Cardiac muscle cell (in vitro differentiated cells and primary cell): ENCODE results near the gene PIK3R2. TPM values are rescaled to one million over a fixed set of nuclear protein-coding genes. Genes with fewer than 3 reads are reported as not detected.
A peak's percentile ranks its signal among the peaks of the same experiment; 100 is the strongest.
"Not testable (repeated sequence)": the region's sequence is repeated elsewhere in the genome, so short reads cannot be mapped to it uniquely, and the experiment has no call there.

Source experiments
- DNase-seq, 2 donors: peaks; one replicate each; pipeline versions ENCODE4 v3.0.0 to v3.0.0-alpha.2; 2010 to 2017; ENCODE audit warnings: low read depth in 1 of 2, low spot score in 1 of 2
- H3K27ac ChIP-seq: fragments of 200-600 bp; sonication (generic); 2 replicates; pipeline ENCODE4 v1.5.1; 2016
- H3K27me3 ChIP-seq: fragments of 200-600 bp; sonication (generic); 2 replicates; pipeline ENCODE4 v1.6.0; 2016; ENCODE audit warnings: control low read depth
- H3K36me3 ChIP-seq: fragments of 200-600 bp; sonication (generic); 2 replicates; pipeline ENCODE4 v1.5.1; 2016; ENCODE audit warnings: control low read depth
- H3K4me1 ChIP-seq: fragments of 200-600 bp; sonication (generic); 2 replicates; pipeline ENCODE4 v1.8.1; 2017; ENCODE audit warnings: low read depth, mild to moderate bottlenecking, mixed run types
- H3K4me3 ChIP-seq: fragments of 200-600 bp; sonication (generic); 2 replicates; pipeline ENCODE4 v1.5.1; 2016; ENCODE audit warnings: mild to moderate bottlenecking
- H3K9me3 ChIP-seq: fragments of 200-600 bp; sonication (generic); 2 replicates; pipeline ENCODE4 v1.5.1; 2017; ENCODE audit warnings: low read depth, mild to moderate bottlenecking, control low read depth
- CTCF ChIP-seq: IDR thresholded peaks from 2 replicates; pipeline ENCODE4 v1.5.1; 2012; ENCODE audit warnings: low read depth, mild to moderate bottlenecking, low read length
- polyA plus RNA-seq: library from polyadenylated mRNA; unstranded; fragments of >200 nt; fragmentation: Nextera tagmentation; extraction: Ambion mirVana; gene quantifications from 2 replicates; pipeline ENCODE4 v1.2.1, GENCODE V29; 2016
- total RNA-seq: library from RNA; depleted of rRNA; stranded (reverse); fragments of >200 nt; gene quantifications from 2 replicates; pipeline ENCODE4 v1.2.3, GENCODE V29; 2016

PIK3R2 gene
- total and polyA plus RNA-seq, 2 experiments from 2014 or later = 53.8 to 64.7 TPM

DNA sequence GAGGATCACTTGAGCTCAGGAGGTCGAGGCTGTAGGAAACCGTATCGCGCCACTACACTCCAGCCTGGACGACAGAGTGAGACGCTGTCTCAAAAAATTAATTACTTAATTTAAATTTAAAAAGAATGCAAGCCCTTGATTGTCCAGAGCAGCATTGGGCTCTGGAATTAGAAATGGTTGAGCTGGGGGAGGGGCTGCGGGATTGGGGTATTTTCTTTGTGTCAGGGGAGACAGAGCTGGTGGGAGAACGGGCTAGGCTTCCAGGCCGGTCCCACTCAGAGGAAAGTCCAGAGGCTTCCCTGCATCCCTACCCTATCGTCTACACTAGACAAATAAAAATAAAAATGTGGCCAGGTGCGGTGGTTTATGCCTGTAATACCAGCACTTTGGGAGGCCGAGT is 53.1 kb downstream of the PIK3R2 start:
- Histone ChIP-seq H3K36me3 (peaks cover 5% of the 10 kb centered on the region), H3K27me3 (no peaks in the 10 kb centered on the region), H3K27ac (peak overlapping the region; percentile 94), H3K9me3 (no peaks in the 10 kb centered on the region), H3K4me1 (peaks cover 10% of the 10 kb centered on the region), H3K4me3 (peak overlapping the region; percentile 56)
- no peak for TF ChIP-seq CTCF
- DNase-seq = no peak

DNA sequence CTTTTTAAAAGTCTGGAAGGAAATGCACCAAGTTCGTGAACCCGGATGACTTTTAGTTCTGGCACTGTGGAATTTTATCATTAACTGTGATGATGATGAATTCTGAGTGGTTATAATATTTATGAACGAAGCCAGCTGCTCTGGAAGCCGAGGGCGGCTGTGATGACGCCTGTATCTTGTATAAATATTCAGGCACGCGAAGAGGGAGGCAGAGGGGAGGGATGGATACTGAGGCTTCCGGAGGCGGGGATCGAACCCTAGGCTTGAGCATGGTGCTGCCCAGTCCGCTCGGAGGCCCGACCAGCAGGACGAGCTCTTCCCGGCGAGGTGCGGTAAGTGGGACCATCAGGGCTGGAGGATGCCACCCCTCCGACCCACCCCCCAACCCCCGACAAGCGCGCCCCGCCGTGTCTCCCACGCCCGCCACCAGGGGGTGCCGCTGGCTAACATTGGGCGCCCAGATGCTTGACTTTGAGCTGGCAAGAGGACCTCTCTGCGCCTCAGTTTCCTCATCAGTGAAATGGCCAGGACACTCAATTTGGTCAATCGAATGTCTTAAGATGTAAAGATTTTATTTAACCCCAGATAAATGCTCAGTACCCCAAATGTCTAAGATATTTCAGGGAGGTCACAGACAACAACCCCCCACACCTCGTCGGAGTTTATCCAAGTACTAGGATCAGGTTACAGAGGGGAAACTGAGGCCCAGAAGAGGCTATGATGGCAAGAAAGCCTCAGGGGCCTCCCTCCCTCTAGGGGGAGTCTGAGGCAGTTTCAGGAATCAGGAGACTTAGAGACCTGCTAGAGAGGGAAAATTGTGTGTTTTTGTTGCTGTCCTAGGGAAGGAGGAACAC is 55.4 kb downstream of the PIK3R2 start:
- no peaks in the 10 kb centered on the region for H3K36me3 ChIP-seq
- peak in 1 of 2 donors; percentile 87 for DNase-seq
- H3K27ac ChIP-seq = no peak overlapping the region
- no peaks in the 10 kb centered on the region for H3K9me3 ChIP-seq
- peaks cover 7% of the 10 kb centered on the region for H3K4me1 ChIP-seq
- TF ChIP-seq CTCF = peak; percentile 47
- no peak overlapping the region for H3K4me3 ChIP-seq
- H3K27me3 ChIP-seq = no peaks in the 10 kb centered on the region

- DNase-seq, H3K27ac ChIP-seq, H3K27me3 ChIP-seq, H3K4me1 ChIP-seq, H3K4me3 ChIP-seq, H3K9me3 ChIP-seq, H3K36me3 ChIP-seq: not testable (repeated sequence)
Measured at GRCh38 chr19:18209912-18210311, 56.9 kb downstream of the PIK3R2 start.

- Histone ChIP-seq H3K4me3 (no peak overlapping the region), H3K27ac (no peak overlapping the region), H3K4me1 (no peaks in the 10 kb centered on the region), H3K36me3 (no peaks in the 10 kb centered on the region), H3K9me3 (no peaks in the 10 kb centered on the region), H3K27me3 (no peaks in the 10 kb centered on the region)
- no peak for TF ChIP-seq CTCF
- DNase-seq = no peak
Measured at GRCh38 chr19:18211683-18212082, 58.7 kb downstream of the PIK3R2 start.

DNA sequence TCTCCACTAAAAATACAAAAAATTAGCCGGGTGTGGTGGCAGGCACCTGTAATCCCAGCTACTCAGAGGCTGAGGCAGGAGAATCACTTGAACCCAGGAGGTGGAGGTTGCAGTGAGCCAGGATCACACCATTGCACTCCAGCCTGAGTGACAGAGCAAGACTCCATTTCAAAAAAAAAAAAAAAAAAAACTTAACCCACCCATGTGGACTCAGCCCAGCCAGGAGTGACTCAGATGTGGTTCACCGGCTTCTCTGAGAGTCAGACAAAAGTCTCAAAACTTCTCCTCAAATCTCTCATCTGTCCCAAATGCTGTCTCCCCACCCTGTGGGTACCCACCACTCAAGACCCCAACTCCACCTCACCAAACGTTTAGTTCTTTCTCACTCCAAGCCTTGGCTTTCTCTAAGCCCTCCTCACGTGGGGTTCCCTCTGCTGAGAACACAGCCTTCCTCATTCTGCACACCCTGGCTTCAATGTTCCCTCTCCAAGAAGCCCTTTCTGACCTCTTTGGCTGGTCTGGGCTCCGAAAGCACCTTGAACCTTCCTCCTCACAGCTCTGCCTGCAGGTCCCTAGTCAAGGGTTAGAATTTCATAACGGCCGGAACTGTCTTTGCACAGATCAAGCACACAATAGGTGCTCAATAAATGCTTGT is 61.9 kb downstream of the PIK3R2 start:
- Histone ChIP-seq H3K27ac (no peak overlapping the region), H3K4me3 (no peak overlapping the region), H3K9me3 (no peaks in the 10 kb centered on the region), H3K36me3 (no peaks in the 10 kb centered on the region), H3K27me3 (no peaks in the 10 kb centered on the region), H3K4me1 (no peaks in the 10 kb centered on the region)
- peak in 1 of 2 donors; percentile 28 for DNase-seq
- TF ChIP-seq CTCF = no peak

GRCh38 chr19:18216789-18217188 is 63.8 kb downstream of the PIK3R2 start:
- TF ChIP-seq CTCF = no peak
- DNase-seq = no peak
- Histone ChIP-seq H3K27ac (no peak overlapping the region), H3K9me3 (no peaks in the 10 kb centered on the region), H3K4me3 (no peak overlapping the region), H3K36me3 (no peaks in the 10 kb centered on the region), H3K27me3 (no peaks in the 10 kb centered on the region), H3K4me1 (no peaks in the 10 kb centered on the region)
